Measurements from ENCODE around the gene CDC73. TPM values are rescaled to one million over a fixed set of nuclear protein-coding genes. Genes with fewer than 3 reads are reported as not detected.
"Not testable (repeated sequence)": the region's sequence is repeated elsewhere in the genome, so short reads cannot be mapped to it uniquely, and the experiment has no call there.

Gene CDC73
- total RNA-seq, 2 donors from 2014 or later: 61.2 to 62.8 TPM

GRCh38 chr1:193262661-193263060 lies 140.8 kb downstream of the CDC73 start:
- Histone ChIP-seq H3K4me3 (no peak overlapping the region), H3K27me3 (replicated peaks; ENCODE audit: insufficient read depth) (no peaks in the 10 kb centered on the region), H3K4me1 (ENCODE audit: control insufficient read depth in 1 of 2, low read depth in 2 of 2) (no peaks in the 10 kb centered on the region), H3K9me3 (no peaks in the 10 kb centered on the region), H3K36me3 (no peaks in the 10 kb centered on the region), H3K27ac (no peak overlapping the region)
- ATAC-seq (ENCODE audit: insufficient number of reproducible peaks, low FRiP score, low read depth): no peak
- no peak for DNase-seq (ENCODE audit: low spot score)
- TF ChIP-seq CTCF (IDR thresholded peaks at IDR 0.05): no peak

- H3K4me3 ChIP-seq: no peak overlapping the region
- no peak overlapping the region for H3K27ac ChIP-seq
- no peak for TF ChIP-seq CTCF (IDR thresholded peaks at IDR 0.05)
- DNase-seq (ENCODE audit: low spot score) (no peak), ATAC-seq (ENCODE audit: insufficient number of reproducible peaks, low FRiP score, low read depth) (no peak)
- H3K9me3 ChIP-seq: no peaks in the 10 kb centered on the region
- H3K4me1 ChIP-seq (ENCODE audit: control insufficient read depth in 1 of 2, low read depth in 2 of 2): no peaks in the 10 kb centered on the region
- no peaks in the 10 kb centered on the region for H3K27me3 ChIP-seq (replicated peaks; ENCODE audit: insufficient read depth)
- H3K36me3 ChIP-seq: no peaks in the 10 kb centered on the region
These were observed 142.7 kb downstream of the CDC73 start for GRCh38 chr1:193264313-193265065.

GRCh38 chr1:193265716-193266115 lies 143.9 kb downstream of the CDC73 start:
- ATAC-seq (ENCODE audit: insufficient number of reproducible peaks, low FRiP score, low read depth) (no peak), DNase-seq (ENCODE audit: low spot score) (no peak)
- Histone ChIP-seq H3K9me3 (no peaks in the 10 kb centered on the region), H3K27ac (no peak overlapping the region), H3K27me3 (replicated peaks; ENCODE audit: insufficient read depth) (no peaks in the 10 kb centered on the region), H3K4me1 (ENCODE audit: control insufficient read depth in 1 of 2, low read depth in 2 of 2) (no peaks in the 10 kb centered on the region), H3K36me3 (no peaks in the 10 kb centered on the region), H3K4me3 (no peak overlapping the region)
- no peak for TF ChIP-seq CTCF (IDR thresholded peaks at IDR 0.05)

GRCh38 chr1:193266794-193267193 lies 145.0 kb downstream of the CDC73 start:
- not testable (repeated sequence) for ATAC-seq (ENCODE audit: insufficient number of reproducible peaks, low FRiP score, low read depth); DNase-seq (ENCODE audit: low spot score)

GRCh38 chr1:193270996-193271395 lies 149.2 kb downstream of the CDC73 start:
- H3K36me3 ChIP-seq: no peaks in the 10 kb centered on the region
- ATAC-seq (ENCODE audit: insufficient number of reproducible peaks, low FRiP score, low read depth): no peak
- no peak overlapping the region for H3K27ac ChIP-seq
- no peaks in the 10 kb centered on the region for H3K4me1 ChIP-seq (ENCODE audit: control insufficient read depth in 1 of 2, low read depth in 2 of 2)
- no peak for TF ChIP-seq CTCF (IDR thresholded peaks at IDR 0.05)
- DNase-seq (ENCODE audit: low spot score): no peak
- no peaks in the 10 kb centered on the region for H3K27me3 ChIP-seq (replicated peaks; ENCODE audit: insufficient read depth)
- no peak overlapping the region for H3K4me3 ChIP-seq
- no peaks in the 10 kb centered on the region for H3K9me3 ChIP-seq

More at GRCh38 chr1:193266794-193267193, 145.0 kb downstream of the CDC73 start:
- H3K27ac ChIP-seq; H3K4me1 ChIP-seq (ENCODE audit: control insufficient read depth in 1 of 2, low read depth in 2 of 2); H3K9me3 ChIP-seq; H3K36me3 ChIP-seq; H3K27me3 ChIP-seq (replicated peaks; ENCODE audit: insufficient read depth); H3K4me3 ChIP-seq: not testable (repeated sequence)

- H3K27me3 ChIP-seq (replicated peaks; ENCODE audit: insufficient read depth): no peaks in the 10 kb centered on the region
- no peaks in the 10 kb centered on the region for H3K9me3 ChIP-seq
- H3K27ac ChIP-seq: no peak overlapping the region
- no peak for TF ChIP-seq CTCF (IDR thresholded peaks at IDR 0.05)
- ATAC-seq (ENCODE audit: insufficient number of reproducible peaks, low FRiP score, low read depth) (no peak), DNase-seq (ENCODE audit: low spot score) (no peak)
- H3K4me3 ChIP-seq: no peak overlapping the region
- no peaks in the 10 kb centered on the region for H3K36me3 ChIP-seq
- H3K4me1 ChIP-seq (ENCODE audit: control insufficient read depth in 1 of 2, low read depth in 2 of 2): no peaks in the 10 kb centered on the region
These were observed 153.9 kb downstream of the CDC73 start for GRCh38 chr1:193275773-193276172.
